Hindlimb muscle (tissue), 1 donor: ENCODE measurements around the gene PKM. TPM values are rescaled to one million over a fixed set of nuclear protein-coding genes. Genes with fewer than 3 reads are reported as not detected.
"Not testable (repeated sequence)": the region's sequence is repeated elsewhere in the genome, so short reads cannot be mapped to it uniquely, and the experiment has no call there.

Source experiments
- DNase-seq: peaks from one replicate; pipeline ENCODE4 v3.0.0-alpha.2; 2013
- polyA plus RNA-seq: library from polyadenylated mRNA; unstranded; fragments of 120-200 nt; gene quantifications from one replicate; pipeline ENCODE4 v1.2.1, GENCODE V29; 2013; ENCODE audit not compliant: insufficient read length

The PKM gene
- 1,017 TPM for polyA plus RNA-seq

DNA sequence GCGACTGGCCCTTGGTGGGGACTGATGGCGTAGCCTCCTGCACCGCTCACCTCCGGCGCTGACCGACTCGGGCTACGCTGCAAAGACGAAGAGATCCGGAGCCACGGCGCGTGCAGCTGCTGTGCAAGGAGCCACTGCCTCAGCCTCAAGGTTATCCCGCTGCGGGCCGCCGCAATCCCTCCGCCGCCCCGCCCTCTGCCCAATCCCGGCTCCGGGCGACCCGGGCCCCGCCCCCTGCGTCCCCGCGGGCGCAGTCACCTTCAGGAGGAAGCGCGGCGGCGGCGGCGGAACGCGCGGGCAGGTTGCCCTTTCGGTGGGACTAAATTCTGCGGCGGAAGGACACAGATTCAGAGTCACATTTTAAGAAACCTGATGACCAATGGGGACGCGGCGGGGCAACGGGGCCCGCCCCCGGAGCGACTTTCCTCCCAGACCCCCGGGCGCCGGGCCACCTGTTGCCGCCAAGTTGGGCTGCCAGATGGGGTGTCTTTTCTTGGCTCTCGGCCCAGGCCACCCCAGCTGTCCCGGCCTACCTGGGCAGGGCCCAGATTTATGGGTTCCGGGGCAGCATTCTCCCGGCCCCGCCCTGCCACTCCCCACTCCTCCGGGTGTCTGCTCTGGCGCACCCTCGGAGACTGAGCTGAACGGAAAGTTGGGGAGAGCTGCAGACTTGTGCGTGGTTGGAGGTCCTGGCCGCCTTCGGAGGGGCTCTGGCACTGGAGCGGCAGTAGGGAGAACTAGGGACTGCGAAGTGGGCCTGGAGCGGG lies at the start of gene PKM:
TSS of gene PKM (minus strand) at position 125 of the 767 bp plus-strand sequence. CDS start 12,093 bp downstream, outside the sequence.
- peak; percentile 93 for DNase-seq

DNA sequence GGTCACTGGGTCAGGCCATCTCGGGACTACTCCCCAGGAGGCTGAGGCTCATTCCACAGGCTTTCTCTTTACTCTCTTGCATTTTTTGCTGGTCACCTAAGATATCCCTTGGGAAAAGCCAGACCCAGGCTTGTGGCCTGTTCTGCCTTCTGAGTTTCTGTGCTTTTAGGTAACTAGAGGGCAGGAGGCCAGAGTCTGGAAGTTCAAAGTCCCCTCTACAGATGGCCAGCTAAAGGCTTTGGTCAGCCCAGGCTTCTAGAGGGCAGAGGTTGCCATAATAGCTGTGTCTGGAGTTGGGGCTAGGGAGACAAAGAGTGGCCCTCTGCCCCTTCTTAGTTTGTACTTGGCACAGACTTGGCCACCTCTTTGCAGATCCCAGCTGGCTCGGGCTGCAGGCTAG lies 49.8 kb upstream of the PKM start:
- no peak for DNase-seq

- no peak for DNase-seq
Observed at GRCh38 chr15:72278737-72279136, 47.7 kb upstream of the PKM start.

DNA sequence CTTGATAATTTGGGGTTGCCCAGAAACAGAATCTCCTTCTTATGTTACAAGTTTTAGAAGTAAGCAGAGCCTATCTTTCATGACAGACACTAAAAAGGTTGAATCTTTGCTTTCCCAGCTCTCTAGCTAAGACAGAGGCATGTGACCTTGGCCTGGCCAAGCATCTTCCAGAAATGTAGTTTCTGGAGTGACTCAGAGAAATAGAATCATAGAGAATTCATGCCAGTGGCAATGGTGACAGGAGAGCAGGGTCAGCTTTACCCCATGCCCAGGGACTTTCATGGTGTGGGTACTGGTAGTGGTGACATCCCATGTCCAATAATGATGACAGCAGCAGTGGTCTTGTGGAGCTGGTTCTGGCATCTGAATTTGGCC lies 45.3 kb upstream of the PKM start:
- no peak for DNase-seq

DNA sequence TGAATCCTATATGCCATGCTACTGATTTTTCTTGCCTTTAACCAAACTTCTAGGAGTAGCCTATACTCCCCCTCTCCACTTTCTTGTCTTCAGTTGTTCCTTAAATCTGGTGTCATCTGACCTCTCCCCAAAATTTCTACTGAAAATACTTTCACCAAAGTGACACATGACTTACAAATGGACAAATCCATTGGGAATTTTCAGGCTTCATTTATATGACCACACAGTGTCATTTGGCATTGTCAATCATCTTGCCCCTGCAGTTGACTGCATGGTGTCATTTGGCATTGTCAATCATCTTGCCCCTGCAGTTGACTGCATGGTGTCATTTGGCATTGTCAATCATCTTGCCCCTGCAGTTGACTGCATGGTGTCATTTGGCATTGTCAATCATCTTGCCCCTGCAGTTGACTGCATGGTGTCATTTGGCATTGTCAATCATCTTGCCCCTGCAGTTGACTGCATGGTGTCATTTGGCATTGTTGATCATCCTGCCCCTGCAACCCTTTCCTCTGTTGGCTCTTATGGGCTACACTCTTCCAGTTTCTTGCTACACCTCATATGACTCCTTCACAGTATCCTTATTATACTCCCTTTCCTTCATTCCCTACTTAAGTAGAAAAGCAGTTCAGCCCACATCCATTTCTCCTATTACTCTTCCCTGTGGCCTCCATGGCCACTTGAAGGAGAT lies 44.8 kb upstream of the PKM start:
- DNase-seq: not testable (repeated sequence)

DNA sequence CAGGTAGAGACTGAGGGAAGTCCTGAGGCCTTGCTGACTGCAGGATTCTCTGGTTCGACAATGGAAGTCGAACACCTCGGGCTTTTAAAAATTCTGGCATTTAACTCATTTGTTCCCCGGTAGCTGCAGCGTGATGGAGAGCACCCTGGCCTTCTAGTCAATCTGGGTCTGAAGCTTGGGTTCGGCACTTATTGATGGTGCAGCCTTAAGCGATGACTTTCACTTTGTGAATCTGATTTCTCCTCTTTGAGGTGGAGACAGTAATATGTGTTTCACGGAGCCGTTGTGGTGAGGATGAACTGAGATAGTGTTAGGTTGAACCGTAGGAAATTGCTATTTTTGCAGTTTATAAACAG lies 42.0 kb upstream of the PKM start:
- DNase-seq: no peak

DNA sequence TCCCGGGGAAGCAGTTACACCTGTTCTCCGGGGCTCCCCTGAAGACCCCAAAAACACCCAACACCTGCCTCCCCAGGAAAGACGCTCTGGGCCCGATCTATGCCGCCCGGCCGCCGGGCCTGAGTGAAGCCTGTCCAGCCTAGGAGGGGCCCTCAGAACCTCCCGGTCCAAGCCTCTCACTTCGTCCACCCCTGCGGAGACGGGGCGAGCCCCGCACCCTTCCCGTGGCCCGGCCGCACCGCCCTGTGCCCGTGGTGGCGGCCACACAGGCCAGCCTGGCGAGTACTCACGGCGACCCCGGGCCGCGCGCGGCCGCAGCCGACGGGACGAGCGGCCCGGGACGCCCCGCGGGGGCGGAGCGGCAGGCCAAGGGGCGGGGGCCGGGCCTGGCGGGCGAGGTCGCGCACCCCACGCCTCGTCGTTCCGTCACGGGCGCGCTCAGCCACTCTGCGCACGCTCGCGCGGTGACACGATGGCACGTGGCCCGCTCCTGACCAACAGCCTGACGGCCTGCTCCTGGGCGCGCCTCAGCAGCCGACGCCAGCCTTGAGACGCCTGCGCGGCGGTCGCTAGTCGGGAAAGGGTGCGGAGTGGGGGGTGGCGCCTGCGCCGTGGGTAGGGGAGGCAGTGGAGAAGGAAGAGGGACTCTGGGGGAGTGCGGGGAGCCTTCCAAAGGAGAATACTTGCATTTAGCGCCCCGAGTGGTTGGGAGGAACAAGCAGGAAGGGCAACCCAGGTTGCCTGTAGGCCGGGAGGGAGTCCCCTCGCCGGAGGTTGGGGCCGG lies 41.4 kb upstream of the PKM start, which contains the start of gene PARP6:
TSS of gene PARP6 (minus strand) at position 342 of the 784 bp plus-strand sequence. CDS start 5,077 bp downstream, outside the sequence.
- DNase-seq: peak; percentile 99

DNA sequence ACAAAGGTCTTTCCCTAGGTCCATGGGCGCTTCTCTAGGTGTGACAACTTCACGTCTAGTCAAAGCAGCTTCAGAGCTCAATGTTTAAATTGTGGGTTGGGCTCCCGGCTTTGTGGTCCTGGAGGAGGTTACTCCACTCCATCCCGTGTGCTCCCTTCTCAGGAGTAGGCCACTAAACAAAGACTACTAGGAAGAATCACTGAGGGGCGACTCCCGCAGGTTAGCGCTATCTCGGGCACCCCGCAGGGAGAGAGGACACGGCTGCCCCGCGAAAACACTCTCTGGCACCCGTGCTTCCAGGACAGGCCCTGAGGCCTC lies 40.9 kb upstream of the PKM start:
- no peak for DNase-seq

- no peak for DNase-seq
Observed at GRCh38 chr15:72271221-72271620, 40.2 kb upstream of the PKM start.

DNA sequence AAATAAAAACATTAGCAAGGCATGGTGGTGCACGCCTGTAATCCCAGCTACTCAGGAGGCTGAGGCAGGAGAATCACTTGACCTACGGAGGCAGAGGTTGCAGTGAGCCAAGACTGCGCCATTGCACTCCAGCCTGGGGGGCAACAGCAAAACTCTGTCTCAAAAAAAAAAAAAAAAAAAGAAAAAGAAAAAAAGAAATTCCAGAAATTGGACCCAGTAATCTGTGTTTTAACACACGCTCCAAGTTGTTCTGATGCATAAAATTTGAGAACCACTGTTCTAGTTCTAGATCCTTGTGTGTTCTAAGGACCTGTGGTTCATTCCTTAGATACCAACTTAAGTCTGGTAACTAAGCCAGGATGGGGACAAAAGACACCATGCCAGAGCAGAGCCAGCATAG lies 38.7 kb upstream of the PKM start:
- no peak for DNase-seq

- no peak for DNase-seq
Observed at GRCh38 chr15:72265031-72265430, 34.0 kb upstream of the PKM start.

GRCh38 chr15:72252663-72253299 lies 21.8 kb upstream of the PKM start:
- DNase-seq: no peak

DNA sequence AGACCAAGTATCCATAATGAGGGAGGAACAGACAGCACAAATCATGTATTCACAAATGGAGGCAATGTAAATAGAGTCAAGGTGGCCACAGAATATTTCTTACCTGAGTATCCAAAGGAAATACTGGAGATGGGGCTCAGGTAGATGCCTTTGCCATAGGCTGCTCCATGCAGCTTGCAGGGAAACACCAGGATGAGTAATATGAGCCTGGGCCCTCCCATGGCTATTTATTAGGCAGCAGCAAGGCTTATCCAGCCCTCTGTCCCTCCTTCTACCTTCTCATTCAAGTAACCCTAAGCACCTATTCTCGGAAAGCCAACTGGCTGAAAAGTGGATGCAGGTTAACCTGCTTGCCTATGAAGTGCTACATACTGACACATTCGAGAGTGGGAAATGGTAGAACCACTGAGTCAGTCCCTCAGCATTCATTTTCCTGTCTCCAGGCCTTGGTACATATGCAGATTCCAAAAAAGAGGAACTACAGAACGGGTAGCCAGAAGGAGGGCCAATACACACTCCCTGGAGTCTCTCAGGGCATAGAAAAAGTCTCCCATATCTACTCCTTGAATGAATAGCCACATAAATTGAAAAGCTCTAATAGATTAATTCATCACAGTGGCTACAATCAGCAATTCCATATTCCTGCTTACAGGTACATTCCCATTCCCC lies 18.3 kb upstream of the PKM start:
- no peak for DNase-seq

- no peak for DNase-seq
Observed at GRCh38 chr15:72248514-72248913, 17.5 kb upstream of the PKM start.

DNA sequence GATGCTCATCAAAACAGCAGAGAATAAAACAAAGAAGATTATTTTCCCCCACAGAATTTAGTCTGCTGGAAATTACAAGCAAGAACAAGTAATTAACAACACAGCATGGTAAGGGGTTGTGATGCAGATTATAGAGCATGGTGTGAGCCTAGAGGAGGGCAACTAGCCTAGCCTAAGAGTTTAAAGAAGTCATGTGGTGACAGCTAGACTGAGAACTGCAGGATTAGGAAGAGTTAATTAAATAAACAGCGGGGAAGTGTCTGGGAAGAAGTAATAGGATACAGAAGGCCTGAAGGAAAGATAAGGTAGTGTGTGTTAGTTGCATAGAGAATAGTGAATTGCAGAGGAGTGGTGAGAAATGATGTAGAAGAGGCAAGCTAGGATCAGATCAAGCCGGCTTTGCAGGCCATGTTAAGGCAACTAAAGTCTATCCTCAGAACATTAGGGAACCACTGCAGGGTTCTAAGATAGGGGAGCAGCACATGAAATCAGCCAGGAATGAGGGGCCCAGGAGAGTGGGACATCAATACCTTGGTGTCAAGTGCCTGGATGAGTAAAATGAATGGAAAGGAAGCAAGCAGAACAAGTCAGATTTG lies 11.9 kb upstream of the PKM start:
- DNase-seq: no peak

GRCh38 chr15:72239652-72240051 lies 8.7 kb upstream of the PKM start:
- DNase-seq: no peak

- no peak for DNase-seq
Observed at GRCh38 chr15:72238586-72238985, 7.6 kb upstream of the PKM start.

GRCh38 chr15:72237853-72238224 lies 6.8 kb upstream of the PKM start:
- no peak for DNase-seq

DNA sequence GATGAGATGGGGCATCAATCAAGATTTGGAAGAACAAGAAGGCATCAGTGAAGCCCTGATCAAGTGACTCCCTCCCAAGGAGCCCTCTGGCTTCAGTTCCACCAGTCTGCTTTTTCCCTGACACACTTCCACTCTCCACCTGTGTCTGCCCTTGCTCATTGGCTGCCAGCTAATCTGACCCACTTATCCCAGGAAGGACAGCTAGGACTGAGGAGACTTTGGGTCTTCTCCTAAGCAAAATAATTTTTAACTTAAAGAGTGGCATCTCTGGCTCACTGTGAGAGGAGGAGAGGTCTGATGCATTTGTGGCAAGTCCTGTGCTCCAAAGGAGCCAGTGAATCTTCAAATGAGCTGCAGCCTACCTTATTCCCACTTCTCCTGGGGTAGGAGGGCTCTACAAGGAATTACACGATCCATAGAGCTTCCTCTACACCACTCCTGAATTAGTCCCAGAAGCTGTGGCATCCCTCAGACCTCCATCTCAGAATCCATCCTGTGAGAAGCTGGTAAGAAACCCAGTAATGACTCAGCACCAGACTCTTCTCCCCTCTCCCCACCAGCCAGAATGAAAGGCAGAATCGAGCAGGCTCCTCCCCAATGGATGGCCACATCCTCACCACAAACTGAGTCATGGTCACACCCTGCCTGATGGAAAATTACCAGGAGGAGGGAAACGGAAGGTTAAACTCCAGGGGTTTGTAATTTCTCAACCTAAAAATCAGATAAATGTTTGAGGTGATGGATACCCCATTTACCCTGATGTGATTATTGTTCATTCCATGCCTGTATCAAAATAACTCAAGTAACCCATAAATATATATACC lies 6.3 kb upstream of the PKM start:
- DNase-seq: no peak

- no peak for DNase-seq
Observed at GRCh38 chr15:72236381-72237003, 5.5 kb upstream of the PKM start.

DNA sequence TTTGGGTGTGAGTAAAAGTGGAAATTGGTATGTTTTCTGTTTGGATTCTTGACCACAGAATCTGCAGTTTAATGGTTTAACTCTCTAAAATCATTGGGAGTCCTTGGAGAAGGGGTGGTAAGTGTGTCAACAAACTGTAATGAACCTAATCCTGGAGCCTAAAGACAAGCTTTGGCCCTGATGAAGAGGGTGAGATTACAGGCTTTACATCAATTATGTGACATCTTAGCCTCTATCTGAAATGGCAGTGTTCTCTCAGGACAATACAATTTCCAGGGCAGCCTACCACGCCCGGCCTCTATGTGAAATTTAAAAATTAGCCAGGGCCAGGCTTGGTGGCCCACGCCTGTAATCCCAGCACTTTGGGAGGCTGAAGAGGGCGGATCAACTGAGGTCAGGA lies 4.3 kb upstream of the PKM start:
- DNase-seq: no peak
